ENCODE results near the gene NUDCD3. TPM values are rescaled to one million over a fixed set of nuclear protein-coding genes. Genes with fewer than 3 reads are reported as not detected.

The NUDCD3 gene
- total RNA-seq, 1 donor from 2014 or later, result 97.5 TPM

GRCh38 chr7:44461387-44461786 lies 29.1 kb downstream of the NUDCD3 start:
- no peak for TF ChIP-seq CTCF (IDR thresholded peaks at IDR 0.05; ENCODE audit: unreplicated experiment)
- Mint-ChIP-seq H3K9me3 (ENCODE audit: unreplicated experiment) (no peaks in the 10 kb centered on the region), H3K27ac (ENCODE audit: unreplicated experiment) (peak overlapping the region; percentile 26), H3K36me3 (ENCODE audit: low read depth, unreplicated experiment) (peaks cover 8% of the 10 kb centered on the region), H3K4me3 (ENCODE audit: unreplicated experiment) (no peak overlapping the region), H3K27me3 (ENCODE audit: unreplicated experiment) (no peaks in the 10 kb centered on the region), H3K4me1 (ENCODE audit: unreplicated experiment) (peaks cover 17% of the 10 kb centered on the region)
- no peak for DNase-seq (ENCODE audit: low spot score)

- H3K4me3 Mint-ChIP-seq (ENCODE audit: unreplicated experiment), result no peak overlapping the region
- peaks cover 8% of the 10 kb centered on the region for H3K36me3 Mint-ChIP-seq (ENCODE audit: low read depth, unreplicated experiment)
- no peak overlapping the region for H3K27ac Mint-ChIP-seq (ENCODE audit: unreplicated experiment)
- no peaks in the 10 kb centered on the region for H3K9me3 Mint-ChIP-seq (ENCODE audit: unreplicated experiment)
- DNase-seq (ENCODE audit: low spot score), result no peak
- H3K27me3 Mint-ChIP-seq (ENCODE audit: unreplicated experiment), result no peaks in the 10 kb centered on the region
- H3K4me1 Mint-ChIP-seq (ENCODE audit: unreplicated experiment), result peaks cover 17% of the 10 kb centered on the region
- TF ChIP-seq CTCF (IDR thresholded peaks at IDR 0.05; ENCODE audit: unreplicated experiment), result no peak
Measured at GRCh38 chr7:44460325-44460724, 30.1 kb downstream of the NUDCD3 start.

- Mint-ChIP-seq H3K36me3 (ENCODE audit: low read depth, unreplicated experiment) (peaks cover 8% of the 10 kb centered on the region), H3K27ac (ENCODE audit: unreplicated experiment) (no peak overlapping the region), H3K4me3 (ENCODE audit: unreplicated experiment) (no peak overlapping the region), H3K9me3 (ENCODE audit: unreplicated experiment) (no peaks in the 10 kb centered on the region), H3K4me1 (ENCODE audit: unreplicated experiment) (peaks cover 2% of the 10 kb centered on the region), H3K27me3 (ENCODE audit: unreplicated experiment) (peaks cover 2% of the 10 kb centered on the region)
- DNase-seq (ENCODE audit: low spot score), result no peak
- no peak for TF ChIP-seq CTCF (IDR thresholded peaks at IDR 0.05; ENCODE audit: unreplicated experiment)
Measured at GRCh38 chr7:44455155-44455554, 35.3 kb downstream of the NUDCD3 start.

- no peak overlapping the region for H3K27ac Mint-ChIP-seq (ENCODE audit: unreplicated experiment)
- peaks cover 8% of the 10 kb centered on the region for H3K36me3 Mint-ChIP-seq (ENCODE audit: low read depth, unreplicated experiment)
- peaks cover 2% of the 10 kb centered on the region for H3K27me3 Mint-ChIP-seq (ENCODE audit: unreplicated experiment)
- H3K4me1 Mint-ChIP-seq (ENCODE audit: unreplicated experiment), result no peaks in the 10 kb centered on the region
- H3K4me3 Mint-ChIP-seq (ENCODE audit: unreplicated experiment), result no peak overlapping the region
- H3K9me3 Mint-ChIP-seq (ENCODE audit: unreplicated experiment), result no peaks in the 10 kb centered on the region
- DNase-seq (ENCODE audit: low spot score), result no peak
- no peak for TF ChIP-seq CTCF (IDR thresholded peaks at IDR 0.05; ENCODE audit: unreplicated experiment)
Measured at GRCh38 chr7:44454348-44454747, 36.1 kb downstream of the NUDCD3 start.

- peaks cover 13% of the 10 kb centered on the region for H3K36me3 Mint-ChIP-seq (ENCODE audit: low read depth, unreplicated experiment)
- H3K27me3 Mint-ChIP-seq (ENCODE audit: unreplicated experiment), result peaks cover 2% of the 10 kb centered on the region
- DNase-seq (ENCODE audit: low spot score), result no peak
- no peaks in the 10 kb centered on the region for H3K9me3 Mint-ChIP-seq (ENCODE audit: unreplicated experiment)
- no peaks in the 10 kb centered on the region for H3K4me1 Mint-ChIP-seq (ENCODE audit: unreplicated experiment)
- no peak overlapping the region for H3K4me3 Mint-ChIP-seq (ENCODE audit: unreplicated experiment)
- H3K27ac Mint-ChIP-seq (ENCODE audit: unreplicated experiment), result no peak overlapping the region
- no peak for TF ChIP-seq CTCF (IDR thresholded peaks at IDR 0.05; ENCODE audit: unreplicated experiment)
Measured at GRCh38 chr7:44451123-44451522, 39.3 kb downstream of the NUDCD3 start.
